Measurements from ENCODE around the gene MALSU1.
A peak's percentile ranks its signal among the peaks of the same experiment; 100 is the strongest.

The MALSU1 gene

GRCh38 chr7:23298885-23299769 is at the start of gene MALSU1:
TSS of gene MALSU1 (plus strand) at chr7:23299339. CDS start at chr7:23299353, 14 bp downstream.
- peak; percentile 98 for DNase-seq

- no peak for DNase-seq
These were observed 49.7 kb upstream of the MALSU1 start for GRCh38 chr7:23249486-23249885.

- DNase-seq = no peak
These were observed 45.0 kb upstream of the MALSU1 start for GRCh38 chr7:23254051-23254681.

GRCh38 chr7:23256731-23257130 is 42.4 kb upstream of the MALSU1 start:
- DNase-seq = no peak

GRCh38 chr7:23260371-23260770 is 38.8 kb upstream of the MALSU1 start:
- no peak for DNase-seq

- peak; percentile 56 for DNase-seq
These were observed 37.2 kb upstream of the MALSU1 start for GRCh38 chr7:23261843-23262452.

GRCh38 chr7:23264916-23265458 is 34.2 kb upstream of the MALSU1 start:
- DNase-seq = no peak

- DNase-seq = no peak
These were observed 32.2 kb upstream of the MALSU1 start for GRCh38 chr7:23266918-23267317.

GRCh38 chr7:23267357-23267756 is 31.8 kb upstream of the MALSU1 start:
- DNase-seq = no peak

GRCh38 chr7:23268167-23268566 is 31.0 kb upstream of the MALSU1 start:
- DNase-seq = no peak

GRCh38 chr7:23268746-23269145 is 30.4 kb upstream of the MALSU1 start:
- no peak for DNase-seq

- DNase-seq = no peak
These were observed 26.9 kb upstream of the MALSU1 start for GRCh38 chr7:23272275-23272674.

GRCh38 chr7:23273141-23273599 is 26.0 kb upstream of the MALSU1 start:
- DNase-seq = peak; percentile 60

- DNase-seq = peak; percentile 27
These were observed 23.2 kb upstream of the MALSU1 start for GRCh38 chr7:23275912-23276311.

GRCh38 chr7:23276376-23276775 is 22.8 kb upstream of the MALSU1 start:
- DNase-seq = no peak

GRCh38 chr7:23276947-23277346 is 22.2 kb upstream of the MALSU1 start:
- DNase-seq = no peak

- no peak for DNase-seq
These were observed 21.7 kb upstream of the MALSU1 start for GRCh38 chr7:23277359-23277989.

- DNase-seq = no peak
These were observed 19.2 kb upstream of the MALSU1 start for GRCh38 chr7:23279819-23280525.

- no peak for DNase-seq
These were observed 16.1 kb upstream of the MALSU1 start for GRCh38 chr7:23283086-23283485.

- DNase-seq = peak; percentile 28
These were observed 14.3 kb upstream of the MALSU1 start for GRCh38 chr7:23284871-23285270.

GRCh38 chr7:23285657-23286646 is 13.2 kb upstream of the MALSU1 start:
- no peak for DNase-seq
